ENCODE data around the gene NBAS. TPM values are rescaled to one million over a fixed set of nuclear protein-coding genes. Genes with fewer than 3 reads are reported as not detected.
"Not testable (repeated sequence)": the region's sequence is repeated elsewhere in the genome, so short reads cannot be mapped to it uniquely, and the experiment has no call there.

The NBAS gene
- total RNA-seq, 1 donor from 2014 or later, result 51.3 TPM

DNA sequence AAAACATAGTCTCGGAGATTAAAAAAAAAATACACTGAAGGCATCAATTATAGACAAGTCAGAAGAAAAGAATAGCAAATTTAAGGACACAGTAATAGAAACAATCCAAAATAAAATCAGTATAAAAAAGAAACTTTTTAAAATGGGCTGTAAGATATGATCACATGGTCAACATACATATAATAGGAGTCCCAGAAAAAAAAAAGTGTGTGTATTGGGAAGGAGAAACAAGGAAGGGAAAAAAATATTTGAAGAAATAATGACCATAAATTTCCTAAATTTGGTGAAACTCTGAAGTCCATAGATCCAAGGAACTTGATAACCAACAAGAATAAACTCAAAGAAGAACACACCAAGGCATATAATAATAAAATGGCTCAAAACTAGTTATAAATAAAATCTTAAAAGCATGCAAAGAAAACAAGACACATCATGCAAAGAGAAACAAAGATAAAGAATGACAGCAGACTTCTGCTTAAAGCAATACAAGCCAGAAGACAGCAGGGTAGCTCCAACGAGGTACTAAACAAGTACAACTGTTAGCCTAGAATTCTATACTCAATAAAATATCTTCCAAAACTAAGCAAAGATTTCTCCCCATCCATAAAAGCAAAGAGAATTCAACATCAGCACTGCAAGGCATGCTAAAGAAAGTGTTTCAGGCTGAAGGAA is 115.1 kb downstream of the NBAS start:
- no peak for ATAC-seq
- no peak for DNase-seq (ENCODE audit: low spot score)
- intact Hi-C loops (cut with DNase I), result no loop called here

DNA sequence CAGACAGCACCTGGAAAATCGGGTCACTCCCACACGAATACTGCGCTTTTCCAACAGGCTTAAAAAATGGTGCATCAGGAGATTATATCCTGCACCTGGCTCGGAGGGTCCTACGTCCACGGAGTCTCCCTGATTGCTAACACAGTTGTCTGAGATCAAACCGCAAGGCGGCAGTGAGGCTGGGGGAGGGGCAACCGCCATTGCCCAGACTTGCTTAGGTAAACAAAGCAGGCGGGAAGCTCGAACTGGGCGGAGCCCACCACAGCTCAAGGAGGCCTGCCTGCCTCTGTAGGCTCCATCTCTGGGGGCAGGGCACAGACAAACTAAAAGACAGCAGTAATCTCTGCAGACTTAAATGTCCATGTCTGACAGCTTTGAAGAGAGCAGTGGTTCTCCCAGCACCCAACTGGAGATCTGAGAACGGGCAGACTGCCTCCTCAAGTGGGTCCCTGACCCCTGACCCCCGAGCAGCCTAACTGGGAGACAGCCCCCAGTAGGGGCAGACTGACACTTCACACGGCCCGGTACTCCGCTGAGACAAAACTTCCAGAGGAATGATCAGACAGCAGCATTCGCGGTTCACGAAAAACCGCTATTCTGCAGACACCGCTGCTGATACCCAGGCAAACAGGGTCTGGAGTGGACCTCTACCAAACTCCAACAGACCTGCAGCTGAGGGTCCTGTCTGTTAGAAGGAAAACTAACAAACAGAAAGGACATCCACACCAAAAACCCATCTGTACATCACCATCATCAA is 121.2 kb downstream of the NBAS start:
- intact Hi-C loops (cut with DNase I); ATAC-seq; DNase-seq (ENCODE audit: low spot score): not testable (repeated sequence)

DNA sequence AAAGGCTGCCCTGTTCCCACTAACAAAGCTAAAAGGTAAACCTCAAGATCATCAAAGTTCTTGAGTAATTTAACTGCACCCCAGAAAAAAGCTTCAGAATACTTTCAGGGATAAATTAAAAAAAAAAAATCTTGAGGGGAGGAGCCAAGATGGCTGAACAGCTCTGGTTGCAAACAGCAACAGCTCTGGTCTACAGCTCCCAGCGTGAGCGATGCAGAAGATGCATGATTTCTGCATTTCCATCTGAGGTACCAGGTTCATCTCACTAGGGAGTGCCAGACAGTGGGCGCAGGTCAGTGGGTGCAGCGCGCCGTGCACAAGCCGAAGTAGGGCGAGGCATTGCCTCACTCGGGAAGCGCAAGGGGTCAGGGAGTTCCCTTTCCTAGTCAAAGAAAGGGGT is 121.8 kb downstream of the NBAS start:
- ATAC-seq; DNase-seq (ENCODE audit: low spot score); intact Hi-C loops (cut with DNase I): not testable (repeated sequence)

DNA sequence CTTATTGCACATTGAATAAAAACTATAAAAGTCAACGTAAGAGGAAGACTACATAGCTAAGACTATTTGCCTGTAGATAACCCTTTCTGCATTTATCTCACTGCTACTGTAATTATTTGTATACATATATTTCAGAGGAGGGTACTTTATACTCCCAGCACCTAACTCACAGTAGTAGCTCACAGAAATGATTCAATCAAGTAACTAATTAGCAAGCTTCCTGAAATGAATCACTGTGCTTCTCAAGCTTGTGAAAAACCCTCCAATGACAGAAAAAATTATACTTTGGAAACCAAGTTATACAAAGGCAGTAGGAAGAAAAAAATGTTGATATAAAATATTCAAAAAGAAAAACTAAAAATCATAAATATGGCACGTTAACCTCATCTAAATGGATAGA is 124.9 kb downstream of the NBAS start:
- intact Hi-C loops (cut with DNase I), result no loop called here
- no peak for DNase-seq (ENCODE audit: low spot score)
- ATAC-seq, result no peak

DNA sequence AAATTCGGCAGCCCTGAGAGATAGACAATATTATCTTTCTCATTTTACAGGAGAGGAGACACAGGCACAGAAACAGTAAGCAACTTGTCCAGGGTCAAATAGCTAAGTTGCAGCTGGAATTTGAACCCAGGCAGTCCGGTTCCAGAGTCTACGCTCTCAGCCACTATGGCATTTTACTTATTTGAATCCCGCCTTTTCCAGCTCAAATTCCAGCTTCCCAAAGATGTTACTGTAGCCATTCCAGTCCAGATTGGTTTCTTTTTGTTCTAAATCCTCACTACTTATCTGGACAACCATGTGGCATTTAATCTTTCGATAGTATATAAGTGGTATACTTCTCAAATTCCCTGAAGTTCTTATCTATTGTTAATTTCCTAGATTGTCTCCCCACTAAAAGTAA is 125.7 kb downstream of the NBAS start:
- intact Hi-C loops (cut with DNase I), result no loop called here
- no peak for DNase-seq (ENCODE audit: low spot score)
- ATAC-seq, result no peak

DNA sequence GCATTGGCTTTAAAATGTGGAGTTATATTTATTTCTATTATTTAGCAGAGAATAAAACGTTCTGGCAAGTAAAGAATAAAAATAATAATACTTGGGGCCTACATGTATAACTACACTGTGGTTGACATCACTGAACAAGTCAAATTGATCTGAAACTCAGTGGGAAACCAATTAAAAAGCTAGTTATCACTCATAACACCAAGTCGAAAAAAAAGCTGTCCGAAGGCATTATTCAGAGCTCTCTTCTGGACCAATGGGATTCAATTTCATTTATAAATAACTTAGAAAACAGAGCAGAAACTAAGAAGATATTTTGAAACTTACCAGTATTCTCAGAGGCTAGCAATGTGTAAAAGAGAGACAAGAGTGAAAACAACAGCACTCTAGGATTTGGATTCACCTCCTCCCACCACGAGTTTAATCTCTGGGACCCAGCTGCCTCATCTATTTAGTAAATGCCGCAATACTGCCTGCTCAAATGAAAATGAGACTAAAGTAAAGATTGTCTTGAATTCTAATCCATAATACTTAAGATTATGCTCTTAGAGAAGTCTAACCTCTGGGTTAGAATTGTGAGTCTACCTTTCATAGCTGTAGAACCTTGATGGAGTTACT is 128.4 kb downstream of the NBAS start:
- intact Hi-C loops (cut with DNase I), result no loop called here
- ATAC-seq, result no peak
- no peak for DNase-seq (ENCODE audit: low spot score)

DNA sequence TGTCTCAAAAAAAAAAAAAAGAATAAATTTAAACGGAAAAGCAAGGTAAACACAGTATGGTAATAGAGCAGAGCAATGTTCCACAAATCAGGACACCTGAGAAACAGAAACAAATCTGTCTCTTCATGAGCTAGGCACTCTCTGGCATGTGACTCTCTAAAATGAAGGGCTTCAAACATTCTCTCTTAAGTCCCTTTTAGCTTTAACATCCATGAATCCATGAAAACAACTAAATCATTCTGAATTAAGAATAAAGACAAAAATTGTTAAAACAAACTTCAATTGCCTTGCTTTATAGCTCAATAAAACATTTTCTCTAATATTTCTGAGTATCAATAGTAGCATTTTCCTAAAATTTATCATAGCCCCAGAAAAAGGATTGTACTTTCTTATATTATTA is 132.1 kb downstream of the NBAS start:
- intact Hi-C loops (cut with DNase I), result no loop called here
- DNase-seq (ENCODE audit: low spot score) (no peak), ATAC-seq (no peak)

DNA sequence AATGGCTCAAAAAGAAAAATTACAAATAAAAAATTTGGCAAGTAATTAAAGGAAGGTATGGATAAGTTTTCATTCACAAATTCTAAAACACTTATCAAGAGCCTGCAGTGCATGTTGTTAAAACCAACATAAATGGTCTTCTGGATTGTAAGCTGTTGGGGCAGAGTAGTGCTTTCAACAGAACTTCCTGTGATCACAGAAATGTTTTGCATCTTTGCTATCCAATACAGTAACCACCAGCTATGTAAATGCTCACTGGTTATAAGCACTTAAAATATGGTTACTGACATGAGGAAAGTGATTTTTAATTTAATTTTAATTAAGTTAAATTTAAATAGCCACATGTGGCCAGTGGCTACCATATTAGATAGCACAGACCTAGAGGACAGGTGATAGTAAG is 133.1 kb downstream of the NBAS start:
- intact Hi-C loops (cut with DNase I), result no loop called here
- ATAC-seq, result no peak

DNA sequence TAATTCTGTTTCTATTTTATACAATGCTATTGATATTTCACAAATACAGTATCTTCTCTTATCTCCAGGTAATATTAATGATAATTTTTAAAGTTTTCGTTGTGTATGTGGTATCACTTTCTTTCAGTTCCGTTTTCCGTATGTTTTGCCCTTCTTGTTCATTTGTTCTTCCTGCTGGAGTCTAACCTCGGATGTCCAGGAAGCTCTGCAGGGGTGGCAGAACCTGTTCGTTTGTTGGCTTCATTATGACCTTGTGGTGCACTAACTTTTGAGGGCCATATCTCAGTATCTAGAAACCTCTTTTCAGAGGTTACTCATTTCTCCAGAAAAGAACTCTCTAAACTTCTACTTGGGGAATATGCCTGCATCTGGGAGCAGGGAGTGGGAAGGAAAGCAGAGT is 134.5 kb downstream of the NBAS start:
- intact Hi-C loops (cut with DNase I), result no loop called here

More for the DNA sequence above, 133.1 kb downstream of the NBAS start:
- DNase-seq (ENCODE audit: low spot score), result no peak

DNA sequence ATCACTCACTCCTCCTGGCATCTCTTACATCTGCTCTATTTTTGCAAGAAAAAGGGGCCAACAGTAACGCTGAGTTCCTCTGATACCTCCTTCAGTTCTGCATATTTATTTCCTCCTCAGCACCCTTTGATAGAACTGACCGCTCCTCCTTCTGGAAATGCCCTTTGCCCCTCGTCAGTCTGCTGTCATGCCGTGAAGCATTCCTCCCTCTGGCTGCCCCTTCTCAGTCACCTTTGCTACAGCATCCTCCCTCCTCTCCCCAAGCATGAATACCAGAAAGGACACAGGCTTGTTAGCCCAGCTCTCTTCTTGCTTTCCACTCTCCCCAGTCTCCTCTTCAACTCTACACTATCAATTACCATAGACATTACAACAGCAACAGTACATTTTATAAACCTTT is 135.4 kb downstream of the NBAS start:
- DNase-seq (ENCODE audit: low spot score) (no peak), ATAC-seq (no peak)
- intact Hi-C loops (cut with DNase I), result no loop called here

More for the DNA sequence above, 134.5 kb downstream of the NBAS start:
- ATAC-seq, result no peak
- DNase-seq (ENCODE audit: low spot score), result no peak

DNA sequence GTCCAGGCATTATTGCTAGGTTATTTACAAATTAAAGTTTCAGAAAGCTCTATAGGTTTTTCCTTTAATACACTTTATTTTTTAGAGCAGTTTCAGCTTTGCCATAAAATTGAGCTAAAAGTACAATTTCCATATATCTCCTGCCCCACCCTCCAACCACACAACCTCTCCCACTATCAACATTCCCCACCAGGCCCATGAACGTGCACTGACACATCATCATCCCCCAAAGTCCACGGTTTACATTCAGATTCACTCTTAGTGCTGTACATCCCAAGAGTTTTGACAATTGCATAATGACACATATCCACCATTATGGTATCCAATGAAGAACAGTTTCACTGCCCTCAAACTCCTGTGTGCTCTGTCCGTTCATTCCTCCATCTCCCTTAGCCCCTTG is 139.4 kb downstream of the NBAS start:
- intact Hi-C loops (cut with DNase I), result no loop called here
- no peak for DNase-seq (ENCODE audit: low spot score)
- no peak for ATAC-seq

DNA sequence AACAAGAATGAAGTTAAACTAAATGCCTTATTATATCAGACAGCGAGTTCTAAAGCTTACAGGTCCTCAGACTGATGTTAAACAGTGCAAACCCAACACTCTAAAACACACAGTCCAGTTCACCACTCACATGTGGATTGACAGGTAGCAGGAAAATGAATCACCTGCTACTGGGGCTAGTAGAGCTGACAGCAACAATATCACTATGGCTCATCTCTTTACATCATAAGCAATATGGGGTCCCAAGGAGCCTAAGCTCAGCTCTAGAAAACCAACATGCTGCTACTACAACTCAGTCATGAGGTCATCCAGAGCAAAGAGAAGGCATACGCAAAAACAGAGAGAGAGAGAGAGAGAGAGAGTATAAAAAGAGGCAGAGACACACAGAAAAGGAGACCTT is 145.4 kb downstream of the NBAS start:
- ATAC-seq, result no peak
- DNase-seq (ENCODE audit: low spot score), result no peak
- intact Hi-C loops (cut with DNase I), result no loop called here

DNA sequence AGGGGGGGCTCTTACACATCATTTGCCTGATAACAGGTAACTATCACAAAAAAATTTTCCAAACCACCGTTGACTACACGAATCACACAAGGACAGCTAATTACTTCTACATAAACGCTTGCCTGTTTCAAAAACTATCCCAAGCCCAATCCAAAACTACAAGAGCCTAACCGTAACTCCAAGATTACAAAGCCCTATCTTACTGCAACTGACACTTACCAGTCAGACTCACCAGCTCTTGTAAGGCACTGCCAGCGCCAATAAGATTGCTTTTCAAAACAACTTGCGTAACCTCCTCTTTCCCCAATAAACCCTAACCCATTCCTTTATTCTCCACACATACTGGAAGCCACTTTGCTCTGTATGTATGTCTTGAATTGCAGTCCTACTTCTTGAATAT is 148.4 kb downstream of the NBAS start:
- ATAC-seq, result no peak
- intact Hi-C loops (cut with DNase I), result no loop called here
- DNase-seq (ENCODE audit: low spot score), result no peak

DNA sequence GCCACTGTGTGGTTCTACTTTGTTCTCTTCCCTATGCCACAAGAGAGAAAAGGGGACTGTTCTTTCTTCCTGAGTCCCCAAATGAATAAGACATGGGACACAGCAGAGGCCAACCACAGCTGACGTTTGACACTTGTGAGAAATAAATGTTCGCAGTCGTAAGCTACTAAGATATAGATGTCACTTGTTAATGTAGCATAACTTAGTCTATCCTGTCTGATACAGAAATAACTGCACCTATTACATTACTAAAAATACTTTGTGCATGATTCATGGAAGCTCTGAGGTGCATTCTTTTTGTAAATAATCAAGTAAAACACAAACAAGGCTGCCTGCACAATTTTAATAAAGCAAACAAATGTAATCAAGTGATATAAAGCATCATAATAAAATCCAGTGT is 148.8 kb downstream of the NBAS start:
- DNase-seq (ENCODE audit: low spot score) (no peak), ATAC-seq (no peak)
- intact Hi-C loops (cut with DNase I), result no loop called here

DNA sequence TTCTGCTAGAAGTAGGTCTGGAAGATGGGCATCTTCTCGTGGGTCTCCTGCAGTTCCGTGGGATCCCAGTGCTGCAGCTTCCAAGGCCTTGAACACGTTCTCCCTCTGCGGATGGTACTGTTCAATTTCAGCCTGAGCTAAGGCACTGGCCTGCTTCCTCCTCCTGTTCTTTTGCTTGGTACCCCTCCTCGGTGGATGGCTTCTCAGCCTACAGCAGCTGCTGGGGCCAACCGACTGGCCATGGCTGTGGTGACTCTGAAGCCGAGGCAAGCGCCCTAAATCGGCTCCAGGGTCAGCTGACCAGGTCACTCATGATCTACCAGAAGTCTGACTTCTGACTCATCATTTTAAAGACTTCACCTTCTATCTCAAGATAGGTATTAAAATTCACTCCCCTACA is 150.2 kb downstream of the NBAS start:
- intact Hi-C loops (cut with DNase I), result no loop called here
- no peak for DNase-seq (ENCODE audit: low spot score)
- ATAC-seq, result no peak

DNA sequence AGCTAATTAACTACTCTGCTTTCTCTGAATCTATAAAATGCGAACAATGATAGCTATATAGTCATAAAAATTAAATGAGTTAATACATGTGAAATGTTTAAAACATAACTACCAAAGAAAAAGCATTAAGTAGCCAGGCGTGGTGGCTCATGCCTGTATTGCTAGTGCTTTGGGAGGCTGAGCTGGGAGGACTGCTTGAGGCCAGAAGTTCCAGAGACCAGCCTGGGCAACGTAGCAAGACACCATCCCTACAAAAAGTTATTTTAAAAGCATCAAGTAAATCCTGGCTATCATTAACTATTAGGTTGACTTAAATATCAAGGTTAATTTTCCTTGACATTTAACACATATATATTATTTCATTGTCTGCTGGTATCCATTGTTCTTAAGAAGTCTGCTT is 152.4 kb downstream of the NBAS start:
- DNase-seq (ENCODE audit: low spot score), result no peak
- no peak for ATAC-seq
- intact Hi-C loops (cut with DNase I), result no loop called here

DNA sequence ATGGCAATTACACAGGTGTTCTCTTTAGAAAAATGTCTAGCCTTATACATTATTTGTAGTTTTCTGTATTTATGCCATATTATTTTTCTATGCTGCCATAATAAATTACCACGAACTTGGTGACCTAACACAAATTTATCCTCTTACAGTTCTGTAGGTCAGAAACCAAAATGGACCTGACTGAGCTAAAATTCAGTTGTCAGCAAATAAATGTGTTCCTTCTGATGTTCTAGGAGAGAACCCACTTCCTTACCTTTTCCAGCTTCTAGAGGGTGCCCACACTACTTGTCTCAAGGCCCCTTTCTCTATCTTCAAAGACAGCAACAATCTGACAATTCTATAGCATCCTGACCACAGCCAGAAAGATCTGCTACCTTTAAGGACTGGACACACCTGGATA is 153.5 kb downstream of the NBAS start:
- intact Hi-C loops (cut with DNase I), result no loop called here
- DNase-seq (ENCODE audit: low spot score) (no peak), ATAC-seq (no peak)

DNA sequence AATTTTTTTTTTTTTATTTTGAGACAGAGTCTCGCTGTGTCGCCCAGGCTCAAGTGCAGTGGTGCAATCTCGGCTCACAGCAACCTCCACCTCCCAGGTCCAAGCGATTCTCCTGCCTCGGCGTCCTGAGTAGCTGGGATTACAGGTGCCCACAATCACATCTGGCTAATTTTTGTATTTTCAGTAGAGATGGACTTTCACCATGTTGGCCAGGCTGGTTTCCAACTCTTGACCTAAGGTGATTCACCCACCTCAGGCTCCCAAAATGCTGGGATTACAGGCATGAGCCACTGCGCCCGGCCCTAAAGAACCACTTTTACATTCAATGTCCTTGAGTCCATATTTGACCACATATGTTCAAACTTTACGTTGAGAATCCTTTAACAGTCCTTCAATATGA is 156.6 kb downstream of the NBAS start:
- DNase-seq (ENCODE audit: low spot score); intact Hi-C loops (cut with DNase I); ATAC-seq: not testable (repeated sequence)

DNA sequence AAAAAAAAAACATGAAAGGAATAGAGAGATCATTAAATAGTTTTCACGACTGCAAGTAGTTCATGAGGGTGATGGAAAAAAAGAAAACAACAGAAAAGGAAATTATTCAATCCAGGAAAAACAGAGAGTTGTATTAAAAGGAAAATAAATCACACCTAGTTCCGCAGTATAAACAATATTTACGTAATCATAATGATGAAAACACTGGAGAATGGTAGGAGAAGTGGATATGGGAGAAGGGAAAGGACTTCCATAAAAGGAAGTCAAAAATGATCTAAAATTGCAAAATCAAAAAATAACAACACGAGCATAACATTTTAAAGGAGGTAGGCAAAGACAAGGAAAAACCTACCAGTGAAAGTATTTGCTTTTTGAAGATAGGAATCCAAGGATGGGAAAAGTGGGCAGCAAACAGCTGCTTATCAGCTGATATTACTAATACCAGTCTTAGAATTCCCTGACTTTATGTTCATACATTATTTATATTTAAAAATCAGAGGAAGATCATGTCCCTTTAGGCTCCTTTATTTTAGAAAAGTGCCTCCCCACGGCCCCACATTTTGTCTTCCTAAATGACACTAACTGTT is 160.8 kb downstream of the NBAS start:
- intact Hi-C loops (cut with DNase I), result no loop called here
- ATAC-seq (no peak), DNase-seq (ENCODE audit: low spot score) (no peak)

DNA sequence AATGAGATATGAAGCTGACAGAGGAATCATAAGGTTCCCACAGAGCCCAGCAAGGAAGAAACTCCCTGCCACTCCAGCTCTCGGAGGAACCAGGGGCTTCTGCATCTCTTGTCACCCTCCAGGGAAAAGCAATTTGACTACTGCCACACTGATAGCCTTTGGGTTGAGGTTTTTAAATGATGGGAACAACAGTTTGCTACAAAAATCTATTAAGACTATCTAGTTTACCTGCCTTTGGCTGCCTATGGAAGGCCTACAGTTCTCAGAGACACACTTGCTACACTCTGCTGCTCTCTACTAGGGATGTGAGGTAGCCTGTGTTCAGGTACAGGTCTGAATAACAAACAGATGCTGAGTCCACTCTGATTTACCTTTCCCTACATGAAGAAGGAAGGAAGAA is 161.9 kb downstream of the NBAS start:
- no peak for ATAC-seq
- intact Hi-C loops (cut with DNase I), result no loop called here
- no peak for DNase-seq (ENCODE audit: low spot score)
